HEK293 (cell line): ENCODE data around the gene TBC1D8.

Experiments used
- CTCF ChIA-PET: fragments of 350-600 bp; formaldehyde crosslinking; extraction: SDS; loops from one replicate; lab custom pipeline; 2021; ENCODE audit warnings: antibody characterized with exemption; lab: Yijun Ruan, JAX
- POLR2A ChIA-PET: fragments of 300-600 bp; formaldehyde crosslinking; extraction: SDS; loops from one replicate; lab custom pipeline; 2020; ENCODE audit warnings: antibody characterized with exemption, inconsistent platforms; lab: Yijun Ruan, JAX
- H3K27ac ChIP-seq: fragments of 200-500 bp; sonication (Bioruptor generic); 2 replicates; pipeline ENCODE4 v1.5.1; 2014; ENCODE audit warnings: low read depth, low read length, control low read depth, inconsistent platforms; ENCODE audit errors: extremely low read depth
- H3K36me3 ChIP-seq, 2 experiments: fragments of 200-500 bp in 1 of 2; sonication (Bioruptor generic) in 1 of 2; 1 replicate in 1 of 2; 2 replicates in 1 of 2; pipeline ENCODE4 v1.5.1; 2014 to 2017; ENCODE audit warnings: inconsistent platforms in 2 of 2, low read length in 2 of 2; ENCODE audit not compliant: control insufficient read depth in 2 of 2, insufficient read depth in 1 of 2
- H3K4me1 ChIP-seq: fragments of 200-500 bp; sonication (Bioruptor generic); 2 replicates; pipeline ENCODE4 v1.5.1; 2014; ENCODE audit warnings: mild to moderate bottlenecking, low read length, inconsistent platforms; ENCODE audit not compliant: control insufficient read depth, insufficient read depth
- H3K4me3 ChIP-seq: 2 replicates; pipeline ENCODE4 v1.5.1; 2011; ENCODE audit warnings: low read depth, mild to moderate bottlenecking, control low read depth, low read length, moderate library complexity
- H3K9me3 ChIP-seq: fragments of 200-500 bp; sonication (Bioruptor generic); 2 replicates; pipeline ENCODE4 v1.5.1; 2014; ENCODE audit warnings: low read depth, low read length, inconsistent platforms; ENCODE audit not compliant: control insufficient read depth, insufficient read depth
- FEZF1 ChIP-seq: fragments of 450-650 bp; formaldehyde crosslinking; IDR thresholded peaks from 2 replicates; pipeline ENCODE4 v1.5.1; 2016; ENCODE audit warnings: missing biosample characterization, missing genetic modification characterization
- GLI2 ChIP-seq: fragments of 450-650 bp; formaldehyde crosslinking; IDR thresholded peaks from 2 replicates; pipeline ENCODE4; 2017; ENCODE audit warnings: missing biosample characterization, missing genetic modification characterization, low read depth, borderline replicate concordance
- HOXA7 ChIP-seq: sonication (generic); formaldehyde crosslinking; IDR thresholded peaks from 2 replicates; pipeline ENCODE4 v1.8.1; 2022; ENCODE audit warnings: missing genetic modification reagents, borderline replicate concordance
- HOXD13 ChIP-seq: sonication (generic); formaldehyde crosslinking; IDR thresholded peaks from 2 replicates; pipeline ENCODE4 v1.8.0; 2022; ENCODE audit warnings: missing genetic modification reagents, borderline replicate concordance
- REST ChIP-seq: fragments of 450-650 bp; formaldehyde crosslinking; IDR thresholded peaks from 2 replicates; pipeline ENCODE4 v1.5.1; 2016; ENCODE audit warnings: missing biosample characterization, missing genetic modification characterization
- TCF7L2 ChIP-seq: IDR thresholded peaks from 2 replicates; pipeline ENCODE4 v1.6.1; 2011; ENCODE audit warnings: low read depth, mild to moderate bottlenecking, inconsistent platforms, low read length, moderate library complexity, borderline replicate concordance
- ZEB2 ChIP-seq: fragments of 450-650 bp; formaldehyde crosslinking; IDR thresholded peaks from 2 replicates; pipeline ENCODE4 v1.5.1; 2016; ENCODE audit warnings: missing biosample characterization, missing genetic modification characterization
- ZFHX2 ChIP-seq: fragments of 450-650 bp; formaldehyde crosslinking; conservative IDR thresholded peaks from 2 replicates; pipeline ENCODE4 v1.5.1; 2016; ENCODE audit warnings: missing biosample characterization, missing genetic modification characterization
- ZNF169 ChIP-seq: fragments of 450-650 bp; formaldehyde crosslinking; IDR thresholded peaks from 2 replicates; pipeline ENCODE4 v1.5.1; 2016; ENCODE audit warnings: missing biosample characterization, missing genetic modification characterization
- ZNF26 ChIP-seq: fragments of 450-650 bp; formaldehyde crosslinking; IDR thresholded peaks from 2 replicates; pipeline ENCODE4 v1.5.1; 2016; ENCODE audit warnings: missing biosample characterization, missing genetic modification characterization
- ZNF404 ChIP-seq: fragments of 450-650 bp; formaldehyde crosslinking; IDR thresholded peaks from 2 replicates; pipeline ENCODE4 v1.5.1; 2017; ENCODE audit warnings: missing biosample characterization, missing genetic modification characterization
- ZNF585B ChIP-seq: fragments of 450-650 bp; formaldehyde crosslinking; IDR thresholded peaks from 2 replicates; pipeline ENCODE4 v1.5.1; 2016; ENCODE audit warnings: missing biosample characterization, missing genetic modification characterization
- ZNF768 ChIP-seq: fragments of 450-650 bp; formaldehyde crosslinking; IDR thresholded peaks from 2 replicates; pipeline ENCODE4 v1.5.1; 2018; ENCODE audit warnings: missing biosample characterization, mild to moderate bottlenecking, missing genetic modification characterization
- ZNF777 ChIP-seq: fragments of 450-650 bp; formaldehyde crosslinking; IDR thresholded peaks from 2 replicates; pipeline ENCODE4 v1.5.1; 2017; ENCODE audit warnings: missing biosample characterization, missing genetic modification characterization, borderline replicate concordance
- TF ChIP-seq, protein P1 (sequence below): fragments of 450-650 bp; formaldehyde crosslinking; IDR thresholded peaks from 2 replicates; pipeline ENCODE4 v1.5.1; 2016; ENCODE audit warnings: missing biosample characterization, missing genetic modification characterization
- TF ChIP-seq, protein P2 (sequence below): fragments of 450-650 bp; formaldehyde crosslinking; IDR thresholded peaks from 2 replicates; pipeline ENCODE4 v1.5.1; 2016; ENCODE audit warnings: missing biosample characterization, missing genetic modification characterization
- TF ChIP-seq, protein P3 (sequence below): fragments of 450-650 bp; formaldehyde crosslinking; IDR thresholded peaks from 2 replicates; pipeline ENCODE4 v1.5.1; 2017; ENCODE audit warnings: missing biosample characterization, missing genetic modification characterization

Gene TBC1D8

GRCh38 chr2:101047075-101047766 is 104.0 kb downstream of the TBC1D8 start (continued):
- TF ChIP-seq ZNF26 (tag by site-specific recombination), result no peak
- TF ChIP-seq ZNF585B (tag by site-specific recombination), result no peak
- no peak for TF ChIP-seq HOXA7 (CRISPR knock-in tag)

- Histone ChIP-seq H3K4me1 (no peaks in the 10 kb centered on the region), H3K27ac (no peak overlapping the region), H3K4me3 (no peak overlapping the region), H3K9me3 (no peaks in the 10 kb centered on the region), H3K36me3 (peaks cover 0 to 6% of the 10 kb centered on the region in 2 experiments; a peak in 2 of 3 replicates)
- ChIA-PET CTCF (interaction anchor here (0.6 to 1.5 kb wide), 3 partner anchors 8 to 143 kb away, joined by 3 to 7 read pairs (median 3); no protein-coding TSS in a partner anchor), POLR2A (no interaction called here)
- TF ChIP-seq TCF7L2 (no peak), ZNF768 (no peak), ZEB2 (tag by site-specific recombination) (no peak), ZNF169 (tag by site-specific recombination) (no peak), ZNF777 (tag by site-specific recombination) (no peak), GLI2 (tag by site-specific recombination) (no peak), HOXD13 (CRISPR knock-in tag) (no peak)
- TF ChIP-seq, protein P1, sequence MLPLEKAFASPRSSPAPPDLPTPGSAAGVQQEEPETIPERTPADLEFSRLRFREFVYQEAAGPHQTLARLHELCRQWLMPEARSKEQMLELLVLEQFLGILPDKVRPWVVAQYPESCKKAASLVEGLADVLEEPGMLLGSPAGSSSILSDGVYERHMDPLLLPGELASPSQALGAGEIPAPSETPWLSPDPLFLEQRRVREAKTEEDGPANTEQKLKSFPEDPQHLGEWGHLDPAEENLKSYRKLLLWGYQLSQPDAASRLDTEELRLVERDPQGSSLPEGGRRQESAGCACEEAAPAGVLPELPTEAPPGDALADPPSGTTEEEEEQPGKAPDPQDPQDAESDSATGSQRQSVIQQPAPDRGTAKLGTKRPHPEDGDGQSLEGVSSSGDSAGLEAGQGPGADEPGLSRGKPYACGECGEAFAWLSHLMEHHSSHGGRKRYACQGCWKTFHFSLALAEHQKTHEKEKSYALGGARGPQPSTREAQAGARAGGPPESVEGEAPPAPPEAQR, result no peak
- TF ChIP-seq, protein P2, sequence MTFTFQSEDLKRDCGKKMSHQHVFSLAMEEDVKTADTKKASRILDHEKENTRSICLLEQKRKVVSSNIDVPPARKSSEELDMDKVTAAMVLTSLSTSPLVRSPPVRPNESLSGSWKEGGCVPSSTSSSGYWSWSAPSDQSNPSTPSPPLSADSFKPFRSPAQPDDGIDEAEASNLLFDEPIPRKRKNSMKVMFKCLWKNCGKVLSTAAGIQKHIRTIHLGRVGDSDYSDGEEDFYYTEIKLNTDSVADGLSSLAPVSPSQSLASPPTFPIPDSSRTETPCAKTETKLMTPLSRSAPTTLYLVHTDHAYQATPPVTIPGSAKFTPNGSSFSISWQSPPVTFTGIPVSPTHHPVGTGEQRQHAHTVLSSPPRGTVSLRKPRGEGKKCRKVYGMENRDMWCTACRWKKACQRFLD (tag by site-specific recombination), result no peak
Observed at GRCh38 chr2:101045330-101045729, 105.9 kb downstream of the TBC1D8 start.

GRCh38 chr2:101041413-101041812 is 109.8 kb downstream of the TBC1D8 start:
- H3K27ac ChIP-seq, result no peak overlapping the region
- H3K4me3 ChIP-seq, result no peak overlapping the region
- ChIA-PET POLR2A (no interaction called here), CTCF (interaction anchor here (0.9 kb wide), 1 partner anchor 64 kb away, joined by 3 read pairs; no protein-coding TSS in a partner anchor)
- TF ChIP-seq ZNF169 (tag by site-specific recombination), result no peak
- no peak for TF ChIP-seq REST
- TF ChIP-seq, protein P3, sequence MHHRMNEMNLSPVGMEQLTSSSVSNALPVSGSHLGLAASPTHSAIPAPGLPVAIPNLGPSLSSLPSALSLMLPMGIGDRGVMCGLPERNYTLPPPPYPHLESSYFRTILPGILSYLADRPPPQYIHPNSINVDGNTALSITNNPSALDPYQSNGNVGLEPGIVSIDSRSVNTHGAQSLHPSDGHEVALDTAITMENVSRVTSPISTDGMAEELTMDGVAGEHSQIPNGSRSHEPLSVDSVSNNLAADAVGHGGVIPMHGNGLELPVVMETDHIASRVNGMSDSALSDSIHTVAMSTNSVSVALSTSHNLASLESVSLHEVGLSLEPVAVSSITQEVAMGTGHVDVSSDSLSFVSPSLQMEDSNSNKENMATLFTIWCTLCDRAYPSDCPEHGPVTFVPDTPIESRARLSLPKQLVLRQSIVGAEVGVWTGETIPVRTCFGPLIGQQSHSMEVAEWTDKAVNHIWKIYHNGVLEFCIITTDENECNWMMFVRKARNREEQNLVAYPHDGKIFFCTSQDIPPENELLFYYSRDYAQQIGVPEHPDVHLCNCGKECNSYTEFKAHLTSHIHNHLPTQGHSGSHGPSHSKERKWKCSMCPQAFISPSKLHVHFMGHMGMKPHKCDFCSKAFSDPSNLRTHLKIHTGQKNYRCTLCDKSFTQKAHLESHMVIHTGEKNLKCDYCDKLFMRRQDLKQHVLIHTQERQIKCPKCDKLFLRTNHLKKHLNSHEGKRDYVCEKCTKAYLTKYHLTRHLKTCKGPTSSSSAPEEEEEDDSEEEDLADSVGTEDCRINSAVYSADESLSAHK (tag by site-specific recombination), result no peak
- no peak for TF ChIP-seq FEZF1
- no peak for TF ChIP-seq ZNF404 (tag by site-specific recombination)
- no peak for TF ChIP-seq ZFHX2 (tag by site-specific recombination)
- H3K9me3 ChIP-seq, result no peaks in the 10 kb centered on the region
- no peaks in the 10 kb centered on the region for H3K4me1 ChIP-seq
- H3K36me3 ChIP-seq, result peaks cover 0 to 24% of the 10 kb centered on the region in 2 experiments; a peak in 2 of 3 replicates
